GM12864 (cell line): ENCODE data around the gene ANKRD17.

Source experiments
- DNase-seq: peaks from one replicate; pipeline ENCODE4 v3.0.0-alpha.2; 2011; ENCODE audit warnings: low read depth
- H3K4me3 ChIP-seq: 2 replicates; pipeline ENCODE4 v1.5.1; 2011; ENCODE audit warnings: mild to moderate bottlenecking, low read depth, low read length, control low read depth
- TF ChIP-seq, protein P1 (sequence below): IDR thresholded peaks from 2 replicates; pipeline ENCODE4 v1.5.1; 2011; ENCODE audit warnings: low read depth, mild to moderate bottlenecking, moderate library complexity, low read length, control low read depth, inconsistent platforms; ENCODE audit errors: missing control alignments

Gene ANKRD17

DNA sequence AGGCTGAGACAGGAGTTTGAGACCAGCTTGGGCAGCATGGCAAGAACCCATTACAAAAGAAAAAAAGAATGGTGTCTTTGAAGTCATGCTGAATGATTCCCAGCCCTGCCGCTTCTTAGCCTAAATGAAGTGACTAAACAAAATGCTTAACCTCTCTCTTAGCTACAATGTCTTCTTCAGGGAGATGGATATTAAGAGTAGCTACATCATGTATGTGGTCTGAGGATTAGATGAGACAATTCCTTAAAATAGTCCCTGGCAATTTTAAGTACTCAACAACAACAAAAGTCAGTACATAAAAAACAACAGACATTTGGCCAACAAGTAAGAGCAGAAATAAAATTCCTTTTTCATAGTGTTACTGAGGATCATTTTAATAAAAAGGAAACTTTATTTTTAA lies 124.8 kb downstream of the ANKRD17 start:
- DNase-seq, result no peak
- TF ChIP-seq, protein P1, sequence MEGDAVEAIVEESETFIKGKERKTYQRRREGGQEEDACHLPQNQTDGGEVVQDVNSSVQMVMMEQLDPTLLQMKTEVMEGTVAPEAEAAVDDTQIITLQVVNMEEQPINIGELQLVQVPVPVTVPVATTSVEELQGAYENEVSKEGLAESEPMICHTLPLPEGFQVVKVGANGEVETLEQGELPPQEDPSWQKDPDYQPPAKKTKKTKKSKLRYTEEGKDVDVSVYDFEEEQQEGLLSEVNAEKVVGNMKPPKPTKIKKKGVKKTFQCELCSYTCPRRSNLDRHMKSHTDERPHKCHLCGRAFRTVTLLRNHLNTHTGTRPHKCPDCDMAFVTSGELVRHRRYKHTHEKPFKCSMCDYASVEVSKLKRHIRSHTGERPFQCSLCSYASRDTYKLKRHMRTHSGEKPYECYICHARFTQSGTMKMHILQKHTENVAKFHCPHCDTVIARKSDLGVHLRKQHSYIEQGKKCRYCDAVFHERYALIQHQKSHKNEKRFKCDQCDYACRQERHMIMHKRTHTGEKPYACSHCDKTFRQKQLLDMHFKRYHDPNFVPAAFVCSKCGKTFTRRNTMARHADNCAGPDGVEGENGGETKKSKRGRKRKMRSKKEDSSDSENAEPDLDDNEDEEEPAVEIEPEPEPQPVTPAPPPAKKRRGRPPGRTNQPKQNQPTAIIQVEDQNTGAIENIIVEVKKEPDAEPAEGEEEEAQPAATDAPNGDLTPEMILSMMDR, result no peak
- H3K4me3 ChIP-seq, result no peak overlapping the region

DNA sequence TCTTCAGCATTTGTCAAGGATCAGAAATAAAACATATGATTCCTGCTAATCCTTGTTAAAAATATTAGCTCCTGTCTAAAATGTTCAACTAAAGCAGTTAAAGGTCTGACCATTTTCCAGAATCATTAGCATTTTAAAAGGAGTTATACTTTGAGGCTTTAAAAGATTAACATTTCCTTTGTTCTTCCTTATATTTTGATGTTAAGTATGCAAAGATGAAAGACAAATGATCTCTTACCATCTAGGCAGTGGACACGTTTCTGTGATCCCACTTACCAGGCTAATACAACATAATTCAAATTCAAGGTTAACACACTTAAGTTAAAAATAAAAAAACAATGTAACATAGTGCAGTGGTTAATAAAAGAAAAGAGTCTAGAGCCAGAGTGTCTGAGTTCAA lies 127.3 kb downstream of the ANKRD17 start:
- no peak overlapping the region for H3K4me3 ChIP-seq
- DNase-seq, result no peak
- TF ChIP-seq, protein P1, result no peak

DNA sequence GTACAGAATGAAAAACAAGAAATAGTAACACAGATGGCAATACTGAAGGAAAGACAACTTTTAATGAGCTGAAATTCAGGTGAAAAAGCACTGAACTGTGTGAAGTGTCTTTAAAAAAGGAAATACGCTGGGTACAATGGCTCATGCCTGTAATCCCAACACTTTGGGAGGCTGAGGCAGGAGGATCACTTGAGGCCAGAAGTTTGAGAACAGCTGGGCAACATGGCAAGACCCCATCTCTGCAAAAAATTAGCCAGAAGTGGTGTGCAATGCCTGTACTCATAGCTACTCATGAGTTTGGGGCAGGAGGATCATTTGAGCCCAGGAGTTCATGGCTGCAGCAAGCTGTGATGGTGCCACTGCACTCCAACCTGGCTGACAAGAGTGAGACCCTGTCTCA lies 129.3 kb downstream of the ANKRD17 start:
- DNase-seq, result no peak
- TF ChIP-seq, protein P1, result no peak
- no peak overlapping the region for H3K4me3 ChIP-seq

GRCh38 chr4:73127839-73128453 lies 130.7 kb downstream of the ANKRD17 start:
- TF ChIP-seq, protein P1, result peak; percentile 16
- H3K4me3 ChIP-seq, result no peak overlapping the region
- no peak for DNase-seq

- TF ChIP-seq, protein P1, result no peak
- DNase-seq, result no peak
- no peak overlapping the region for H3K4me3 ChIP-seq
Measured at GRCh38 chr4:73109493-73109892, 149.1 kb downstream of the ANKRD17 start.

- H3K4me3 ChIP-seq, result no peak overlapping the region
- TF ChIP-seq, protein P1, result no peak
- no peak for DNase-seq
Measured at GRCh38 chr4:73104695-73105094, 153.9 kb downstream of the ANKRD17 start.

DNA sequence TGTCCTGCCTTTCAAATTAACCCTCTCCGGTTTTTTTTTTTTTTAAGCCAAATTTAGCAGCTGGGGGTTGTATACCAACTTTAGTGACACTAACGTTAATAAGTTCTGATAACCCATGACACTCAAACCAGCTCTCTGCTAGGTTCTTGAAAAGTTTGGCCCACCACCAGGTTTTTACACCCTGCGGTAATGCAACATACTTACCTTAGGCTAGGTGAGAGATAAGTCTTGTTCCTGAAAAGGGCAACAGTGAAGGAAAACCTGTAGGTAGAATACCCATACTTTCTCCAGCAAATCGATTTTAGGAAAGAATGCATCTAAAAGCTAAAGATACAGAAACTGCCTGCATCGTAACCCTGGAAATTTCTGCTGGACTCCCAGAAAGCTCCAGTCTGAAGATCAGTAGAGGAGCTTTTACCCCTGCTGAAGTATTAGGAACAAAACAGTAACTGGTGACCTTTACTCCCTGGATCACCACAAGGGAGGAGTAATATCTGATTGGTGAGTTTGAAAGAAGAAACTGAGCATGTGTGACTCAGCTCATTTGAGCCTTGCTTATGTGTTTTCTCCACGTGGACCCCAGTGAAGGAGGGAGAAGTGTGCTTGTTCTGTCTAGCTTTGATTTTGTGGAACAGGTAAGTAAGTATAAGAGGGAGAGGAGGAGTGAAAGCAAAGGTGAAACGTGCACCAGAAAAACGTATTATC lies 154.6 kb downstream of the ANKRD17 start:
- no peak for DNase-seq
- no peak overlapping the region for H3K4me3 ChIP-seq
- TF ChIP-seq, protein P1, result no peak
